DMS53 (cell line): ENCODE data around the gene HPD.
"Not testable (repeated sequence)": the region's sequence is repeated elsewhere in the genome, so short reads cannot be mapped to it uniquely, and the experiment has no call there.

Experiments
- DNase-seq: peaks from one replicate; lab custom pipeline; 2025; lab: John Stamatoyannopoulos, UW

The HPD gene

DNA sequence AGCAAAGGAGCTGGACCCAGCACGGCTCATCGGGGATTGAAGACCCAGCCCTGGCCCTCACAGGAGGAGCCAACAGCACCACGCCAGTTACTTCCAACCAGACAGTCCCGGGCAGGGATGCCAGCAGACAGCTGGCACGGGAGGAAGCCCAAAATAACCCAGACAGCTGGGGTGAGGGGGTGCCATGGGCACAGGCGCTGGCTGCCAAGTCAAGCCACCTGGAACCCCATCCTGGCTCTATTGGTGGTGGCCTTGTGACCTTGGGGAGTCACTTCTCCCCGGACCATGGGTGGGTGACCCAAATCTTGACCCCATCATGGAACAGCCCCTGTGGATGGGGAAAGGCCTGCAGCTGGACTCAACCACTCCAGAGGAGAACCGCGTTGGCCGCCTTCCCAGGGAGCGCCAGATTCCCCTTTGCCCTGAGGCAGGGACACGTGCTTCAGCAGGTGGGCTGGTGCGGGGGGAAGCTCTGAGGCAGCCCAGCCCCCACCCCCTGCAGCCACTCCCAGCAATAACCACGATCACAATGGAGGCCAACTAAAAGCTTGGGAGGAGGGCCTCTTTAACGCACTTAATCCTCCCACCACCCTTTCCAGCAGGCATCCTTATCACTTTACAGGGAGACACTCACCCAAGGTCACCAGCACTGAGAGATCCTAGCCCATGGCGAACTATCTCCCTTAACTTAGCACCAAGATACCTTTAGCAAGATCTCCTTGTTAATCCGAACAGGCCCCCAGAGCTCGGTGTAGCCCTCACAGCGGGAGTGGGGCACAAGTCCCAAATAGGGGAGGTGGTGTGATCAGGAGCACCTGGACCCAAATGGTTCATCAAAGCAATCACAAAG lies 60.5 kb downstream of the HPD start:
- peak; percentile 74 for DNase-seq

DNA sequence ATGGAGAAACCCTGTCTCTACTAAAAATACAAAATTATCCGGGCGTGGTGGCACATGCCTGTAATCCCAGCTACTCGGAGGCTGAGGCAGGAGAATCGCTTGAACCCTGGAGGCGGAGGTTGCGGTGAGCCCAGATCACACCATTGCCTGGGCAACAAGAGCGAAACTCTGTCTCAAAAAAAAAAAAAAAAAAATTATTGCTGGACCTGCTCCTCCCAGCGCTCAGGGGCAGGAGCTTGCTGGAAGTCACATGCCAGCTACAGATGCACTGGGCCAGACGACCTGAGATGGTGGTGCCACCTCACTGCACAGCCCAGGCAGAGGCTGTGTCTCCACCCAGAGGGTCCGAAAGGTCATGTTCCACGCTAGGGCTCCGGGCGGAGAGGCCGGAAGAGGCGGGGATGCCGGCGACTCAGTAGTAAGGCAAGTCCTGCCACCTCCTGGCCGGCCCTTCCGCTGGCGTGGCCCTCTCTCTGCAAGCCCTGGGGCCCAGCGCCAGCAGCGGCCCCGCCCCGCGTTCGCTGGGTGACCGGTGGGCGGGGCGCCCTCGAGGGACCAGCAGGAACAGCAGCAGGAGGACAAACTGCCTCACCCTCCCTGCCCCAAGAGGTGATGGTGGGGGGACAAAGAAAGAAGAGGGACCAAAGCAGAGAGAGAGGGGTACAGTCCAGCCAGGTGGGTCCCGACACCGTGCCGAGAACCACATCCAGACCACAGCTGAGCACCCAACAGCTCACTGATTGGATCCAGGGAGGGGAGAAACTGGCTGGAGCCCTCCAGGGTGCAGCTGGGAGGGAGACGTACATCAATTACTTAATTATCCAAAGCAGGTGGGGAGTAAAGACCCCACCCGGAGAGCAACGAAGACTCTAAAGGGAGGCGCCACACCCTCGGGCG lies 61.6 kb downstream of the HPD start:
- peak; percentile 97 for DNase-seq

DNA sequence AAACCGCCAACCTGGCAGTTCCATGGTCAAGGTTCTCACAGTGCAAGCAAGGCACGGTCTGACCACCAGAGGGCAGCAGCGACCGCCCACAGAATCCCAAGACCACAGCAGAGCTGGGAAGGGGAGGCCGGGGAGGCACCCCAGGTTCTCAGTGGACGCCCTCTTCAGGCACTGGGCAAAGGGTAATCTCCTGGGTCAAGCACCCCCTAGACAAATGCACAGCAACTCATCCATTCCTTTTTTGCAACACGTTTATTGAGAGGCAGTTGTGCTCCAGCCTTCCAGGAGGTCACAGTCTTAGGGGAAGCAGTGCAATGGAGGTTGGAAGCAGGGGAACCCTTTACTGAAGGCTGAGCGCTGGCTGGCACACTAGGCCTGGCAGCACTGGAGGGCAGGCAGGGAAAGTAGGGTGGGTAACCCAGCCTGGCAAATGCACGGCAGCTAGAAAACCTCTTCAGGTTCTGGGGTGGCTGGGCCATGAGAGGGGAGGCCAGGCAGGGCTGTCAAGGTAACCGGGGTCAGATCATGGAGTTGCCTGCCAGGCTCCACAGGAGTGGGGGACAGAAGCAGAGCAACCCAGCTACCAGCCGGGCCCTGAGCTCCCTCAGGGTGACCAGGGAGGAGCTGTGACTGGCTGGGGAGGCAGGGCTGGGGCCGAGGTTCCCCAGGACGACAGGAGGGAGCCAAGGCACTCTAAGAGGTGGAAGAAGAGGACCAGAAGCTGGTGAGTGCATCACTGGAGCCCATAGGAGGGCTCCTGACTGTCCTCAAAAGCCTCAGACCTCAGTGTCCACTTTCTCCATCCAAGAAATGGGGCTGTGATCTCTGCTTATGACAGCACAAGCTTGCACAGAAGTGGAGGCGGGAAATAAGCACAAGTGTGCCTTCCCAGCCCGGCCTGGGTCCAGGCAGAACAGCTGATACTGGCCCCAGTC lies 63.4 kb downstream of the HPD start:
- peak; percentile 88 for DNase-seq

DNA sequence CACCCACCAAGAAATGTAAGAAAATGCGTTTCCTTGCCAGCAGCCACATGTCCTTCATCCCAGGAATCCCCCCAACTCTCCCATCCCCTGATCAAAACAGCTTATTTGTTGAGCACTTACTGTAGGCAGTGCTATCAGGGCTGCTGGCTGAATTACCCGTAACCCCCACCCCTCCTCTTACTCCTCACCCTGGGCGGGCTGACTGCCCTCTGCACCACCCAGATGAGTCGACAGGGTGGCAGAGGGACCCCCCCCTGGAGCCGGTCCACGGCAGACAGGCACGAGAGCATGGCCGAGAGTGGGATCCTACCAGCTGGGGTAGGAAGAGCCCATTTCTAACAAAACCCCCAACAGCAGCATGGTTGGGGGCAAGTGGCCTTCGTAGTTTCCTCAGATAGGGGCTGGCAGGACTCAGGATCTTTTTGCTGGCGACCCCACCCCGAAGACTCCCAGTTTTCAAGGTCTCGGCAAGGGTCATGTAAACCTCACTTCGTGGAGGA lies 64.1 kb downstream of the HPD start:
- DNase-seq: peak; percentile 78

DNA sequence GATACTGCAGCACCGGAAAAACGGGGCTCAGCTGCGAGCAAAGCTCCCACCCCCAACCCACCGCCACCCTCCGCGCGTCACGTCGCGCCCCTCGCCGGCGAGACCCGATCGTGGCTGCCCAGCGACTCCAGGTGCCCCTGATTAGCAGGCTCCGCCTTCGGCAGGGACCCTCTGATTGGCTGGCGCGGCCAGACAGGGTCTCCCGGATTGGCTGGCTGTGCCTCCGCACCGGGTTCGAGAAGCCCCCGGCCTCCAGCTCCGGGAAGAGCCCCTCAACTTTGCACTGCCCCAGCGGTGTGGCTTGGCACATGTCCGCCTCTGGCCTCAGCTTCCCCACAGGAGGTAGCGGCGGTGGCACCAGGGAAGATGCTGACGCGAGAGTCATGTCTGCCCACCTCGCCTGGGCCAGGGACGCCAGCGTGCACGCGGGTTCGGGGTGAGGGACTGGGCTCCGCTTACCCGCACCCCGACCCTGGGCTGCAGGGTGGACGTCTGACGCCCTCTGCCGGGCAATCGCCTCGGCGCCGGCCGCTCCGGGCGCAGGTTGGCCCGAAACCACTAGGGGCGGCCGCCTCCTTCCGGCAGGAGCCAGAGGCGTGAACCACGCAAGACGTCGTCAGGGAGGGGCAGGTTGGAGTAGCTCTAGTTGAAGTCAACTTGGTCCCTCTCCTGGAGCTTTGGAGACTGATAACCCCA lies 64.7 kb downstream of the HPD start:
- DNase-seq: peak; percentile 95

DNA sequence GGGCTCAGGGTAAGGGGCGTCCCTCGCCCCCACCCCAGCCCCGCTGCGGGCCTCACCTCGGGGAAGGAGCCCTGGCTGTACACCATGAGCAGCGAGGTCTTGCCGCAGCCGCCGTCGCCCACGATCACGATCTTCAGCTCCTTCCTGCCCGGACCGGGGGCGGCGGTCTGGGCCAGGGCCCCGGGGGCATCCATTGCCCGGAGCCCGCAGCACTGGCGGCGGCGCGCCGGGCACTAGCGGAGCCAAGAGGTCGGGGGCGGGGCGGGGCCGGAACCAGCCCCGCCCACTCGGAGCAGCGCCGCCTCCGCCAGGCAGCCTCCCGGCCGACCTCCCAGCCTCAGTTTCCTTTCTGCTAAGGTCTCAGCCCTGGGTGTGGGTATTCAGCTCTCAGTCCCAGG lies 65.2 kb downstream of the HPD start, which contains the start of gene RHOF:
RHOF (minus strand) TSS at position 249 of the 398 bp plus-strand sequence; CDS start at position 194, 55 bp downstream.
- peak; percentile 73 for DNase-seq

DNA sequence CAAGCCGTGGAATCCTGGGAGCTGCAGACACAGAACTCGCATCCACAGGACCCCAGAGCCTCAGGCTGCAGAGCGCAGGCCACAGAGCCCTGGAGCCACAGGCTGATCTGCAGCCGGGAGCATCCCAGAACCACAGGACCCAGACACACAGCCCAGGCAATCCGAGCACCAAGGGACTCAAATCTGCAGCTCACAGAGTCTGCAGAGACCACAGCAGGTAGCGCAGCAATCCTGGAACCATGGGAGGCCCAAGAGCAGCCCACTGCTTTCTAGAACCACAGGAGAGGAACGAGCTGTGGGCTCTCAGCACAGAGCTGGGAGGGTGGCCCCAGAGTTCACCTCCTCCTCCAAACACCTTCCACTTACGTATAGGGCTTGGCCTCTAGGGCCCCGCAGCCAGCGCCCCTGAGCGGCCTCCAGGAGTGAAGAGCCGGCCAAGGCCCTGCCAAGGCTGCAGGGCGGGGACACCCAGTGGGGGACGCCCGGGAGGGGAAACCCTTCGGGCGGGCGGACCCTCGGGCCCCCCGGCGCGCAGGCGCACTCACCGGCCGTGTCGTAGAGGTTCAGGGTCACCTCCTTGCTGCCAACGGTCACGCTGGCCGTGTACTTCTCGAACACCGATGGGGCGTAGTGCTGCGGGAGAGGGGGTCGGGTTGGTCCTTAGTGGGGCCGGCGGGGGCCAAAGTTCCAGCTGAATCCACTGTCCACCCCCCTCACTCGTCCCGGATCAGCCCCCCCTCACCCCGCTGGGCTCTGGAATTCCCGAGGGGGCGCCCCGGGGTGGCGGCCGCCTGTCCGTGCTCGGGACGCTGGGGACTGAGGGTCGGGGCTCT lies 65.8 kb downstream of the HPD start:
- DNase-seq: no peak

DNA sequence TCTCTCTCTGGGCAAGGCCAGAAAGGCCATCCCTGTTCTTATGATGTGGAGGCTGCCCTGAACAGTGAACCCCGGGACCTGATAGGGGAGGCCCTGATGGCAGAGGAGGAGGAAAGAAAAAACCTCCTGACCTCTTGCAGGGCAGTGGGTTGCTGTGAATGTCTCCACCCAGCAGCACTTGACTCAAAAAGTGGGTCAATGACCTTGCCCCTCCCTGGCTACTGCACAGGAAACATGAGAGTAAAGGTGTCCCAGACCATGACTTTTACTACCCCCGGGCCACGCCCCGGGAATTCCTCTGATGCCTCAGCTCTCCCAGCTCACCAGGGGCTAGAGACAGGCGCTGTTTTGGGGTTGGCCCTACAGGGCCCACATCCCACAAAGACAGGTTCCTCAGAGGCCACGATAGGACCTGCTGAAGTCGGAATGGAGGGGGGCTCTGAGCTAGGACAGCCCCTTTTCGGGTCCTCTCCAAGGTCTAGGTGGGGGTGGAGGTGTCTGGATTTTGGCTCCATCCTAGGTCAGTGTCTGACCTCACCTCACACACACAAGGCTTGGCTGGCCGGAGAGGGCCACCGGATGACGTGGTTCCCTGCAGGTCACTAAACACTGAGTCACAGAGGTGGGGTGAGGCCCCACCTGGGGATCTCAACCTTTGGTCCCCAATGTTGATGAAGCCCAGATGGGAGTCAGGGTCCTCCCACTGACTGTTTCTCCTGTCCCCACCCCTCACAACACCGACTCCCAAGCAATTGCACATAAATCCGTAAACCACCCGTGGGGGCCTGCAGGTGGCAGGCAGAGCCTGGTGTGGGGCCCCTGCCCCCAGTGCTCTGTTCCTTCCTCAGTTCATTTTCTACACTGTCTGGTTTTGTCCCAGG lies 66.7 kb downstream of the HPD start:
- no peak for DNase-seq

DNA sequence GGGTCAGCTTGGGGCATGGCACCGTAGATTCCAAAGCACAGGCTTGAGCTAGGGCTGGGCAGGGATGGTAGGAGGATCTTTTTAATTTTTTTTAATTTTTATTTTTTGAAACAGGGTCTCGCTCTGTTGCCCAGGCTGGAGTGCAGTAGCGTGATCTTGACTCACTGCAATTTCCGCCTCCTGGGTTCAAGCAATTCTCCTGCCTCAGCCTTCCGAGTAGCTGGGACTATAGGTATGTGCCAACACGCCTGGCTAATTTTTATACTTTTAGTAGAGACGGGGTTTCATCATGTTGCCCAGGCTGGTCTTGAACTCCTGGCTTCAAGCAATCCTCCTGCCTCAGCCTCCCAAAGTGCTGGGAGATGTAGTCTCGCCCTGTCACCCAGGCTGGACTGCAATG lies 67.9 kb downstream of the HPD start:
- DNase-seq: not testable (repeated sequence)

DNA sequence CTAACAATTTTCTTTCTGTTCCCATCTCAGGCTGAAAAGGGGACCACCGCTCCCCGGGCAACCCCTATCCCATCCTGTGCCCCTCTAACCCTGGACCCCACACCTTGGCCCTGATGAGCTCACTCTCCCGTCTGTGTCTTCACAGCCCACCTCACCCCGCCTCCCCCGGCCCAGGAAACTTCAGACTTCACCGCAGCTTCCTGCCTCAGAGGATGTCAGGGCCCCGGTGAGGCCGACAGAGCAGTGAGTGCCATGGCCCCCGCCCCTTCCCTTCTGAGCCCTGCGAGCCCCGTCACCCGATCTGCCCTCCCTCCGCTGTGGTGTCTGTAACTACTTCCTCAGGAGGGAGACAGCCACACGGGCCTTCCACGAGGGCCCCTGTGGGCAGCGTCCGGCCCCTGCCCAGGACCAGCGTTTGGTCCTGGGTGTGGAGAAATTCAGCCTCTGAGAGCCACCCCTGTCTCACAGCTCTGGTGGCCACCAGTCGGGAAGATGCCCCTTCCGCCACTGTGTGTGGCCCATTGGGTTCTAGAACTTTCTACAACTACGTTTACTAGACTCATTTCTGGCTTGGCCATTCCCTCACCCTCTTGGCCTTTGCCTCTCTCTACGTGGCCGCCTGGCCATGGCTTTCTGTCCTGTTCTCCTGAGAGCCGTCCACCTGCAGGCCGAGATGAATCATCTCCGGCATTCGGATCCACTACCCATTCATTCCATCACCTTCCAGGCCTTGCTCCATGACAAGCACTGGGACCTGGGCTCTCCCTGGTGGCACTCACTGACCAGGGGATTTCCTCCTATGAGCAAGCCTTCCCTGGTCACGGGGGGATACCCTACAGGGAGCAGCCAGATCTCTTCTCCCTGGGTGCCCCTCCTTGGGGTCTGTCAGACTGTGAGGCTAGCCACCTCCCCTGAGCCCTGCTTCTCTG lies 68.6 kb downstream of the HPD start:
- DNase-seq: no peak
